HepG2 (cell line): ENCODE results near the gene PRKD2. TPM values are rescaled to one million over a fixed set of nuclear protein-coding genes. Genes with fewer than 3 reads are reported as not detected.

Experiments
- BRF2 ChIP-seq: sonication (generic); formaldehyde crosslinking; IDR thresholded peaks from 2 replicates; pipeline ENCODE4 v1.8.1; 2022; ENCODE audit warnings: mild to moderate bottlenecking, missing genetic modification reagents
- E2F2 ChIP-seq: sonication (generic); formaldehyde crosslinking; IDR thresholded peaks from 2 replicates; pipeline ENCODE4 v1.4.0; 2020; ENCODE audit warnings: missing genetic modification reagents, borderline replicate concordance
- ELF3 ChIP-seq: IDR thresholded peaks from 2 replicates; pipeline ENCODE4 v1.6.1; 2016; ENCODE audit warnings: missing genetic modification reagents, missing compliant biosample characterization
- HBP1 ChIP-seq: IDR thresholded peaks from 2 replicates; pipeline ENCODE4 v1.6.1; 2016; ENCODE audit warnings: low read depth, control low read depth
- IRF1 ChIP-seq: sonication (generic); formaldehyde crosslinking; IDR thresholded peaks from 2 replicates; pipeline ENCODE4 v1.4.0; 2020; ENCODE audit warnings: low read depth, mild to moderate bottlenecking, missing genetic modification reagents
- IRF9 ChIP-seq: sonication (generic); formaldehyde crosslinking; IDR thresholded peaks from 2 replicates; pipeline ENCODE4 v1.8.0; 2022; ENCODE audit warnings: missing genetic modification reagents, mild to moderate bottlenecking, borderline replicate concordance
- RFX5 ChIP-seq: IDR thresholded peaks from 2 replicates; pipeline ENCODE4 v1.6.1; 2011; ENCODE audit warnings: low read depth, low read length, improper control_type of control experiment
- SP4 ChIP-seq: sonication (generic); formaldehyde crosslinking; IDR thresholded peaks from 2 replicates; pipeline ENCODE4 v1.8.1; 2023; ENCODE audit warnings: mild to moderate bottlenecking, missing genetic modification reagents
- THAP9 ChIP-seq: sonication (generic); formaldehyde crosslinking; IDR thresholded peaks from 2 replicates; pipeline ENCODE4; 2020; ENCODE audit warnings: missing genetic modification reagents, mild to moderate bottlenecking, borderline replicate concordance
- ZBTB34 ChIP-seq: sonication (generic); formaldehyde crosslinking; IDR thresholded peaks from 2 replicates; pipeline ENCODE4 v1.8.0; 2022; ENCODE audit warnings: mild to moderate bottlenecking, missing genetic modification reagents
- ZNF256 ChIP-seq: sonication (generic); formaldehyde crosslinking; conservative IDR thresholded peaks from 2 replicates; pipeline ENCODE4 v1.4.0; 2020; ENCODE audit warnings: missing genetic modification reagents
- ZNF432 ChIP-seq: sonication (generic); formaldehyde crosslinking; IDR thresholded peaks from 2 replicates; pipeline ENCODE4 v1.5.0; 2020; ENCODE audit warnings: missing genetic modification reagents, mild to moderate bottlenecking, borderline replicate concordance
- ZNF513 ChIP-seq: sonication (generic); formaldehyde crosslinking; conservative IDR thresholded peaks from 2 replicates; pipeline ENCODE4 v1.5.0; 2020; ENCODE audit warnings: missing genetic modification reagents
- ZNF570 ChIP-seq: sonication (generic); formaldehyde crosslinking; IDR thresholded peaks from 2 replicates; pipeline ENCODE4 v1.4.0; 2020; ENCODE audit warnings: mild to moderate bottlenecking, missing genetic modification reagents, borderline replicate concordance
- ZNF615 ChIP-seq: sonication (generic); formaldehyde crosslinking; IDR thresholded peaks from 2 replicates; pipeline ENCODE4 v1.5.0; 2020; ENCODE audit warnings: mild to moderate bottlenecking, missing genetic modification reagents, borderline replicate concordance
- ZNF839 ChIP-seq: sonication (generic); formaldehyde crosslinking; IDR thresholded peaks from 2 replicates; pipeline ENCODE4 v1.4.0; 2020; ENCODE audit warnings: missing genetic modification reagents, mild to moderate bottlenecking, borderline replicate concordance
- polyA plus RNA-seq, 8 experiments: library from polyadenylated mRNA; depleted of rRNA in 3 of 8; stranded (reverse) in 7 of 8; unstranded in 1 of 8; fragments of >200 nt; fragmentation: Illumina TruSeq in 4 of 8; extraction: Trizol in 4 of 8; gene quantifications; 2 replicates each; pipeline versions ENCODE4 v1.2.1 to v1.2.3, GENCODE V29; 2011 to 2016; ENCODE audit warnings: low read depth in 4 of 8, missing spikeins in 1 of 8, mixed read lengths in 1 of 8; ENCODE audit not compliant: insufficient read depth in 1 of 8
- total RNA-seq, 5 experiments: library from RNA; depleted of rRNA; stranded (reverse); fragments of >200 nt; fragmentation: Illumina TruSeq; extraction: Trizol; gene quantifications; 2 replicates each; pipeline ENCODE4 v1.2.3, GENCODE V29; 2016; ENCODE audit warnings: low read depth in 1 of 5

PRKD2 gene
- total and polyA plus RNA-seq, 2 of the 13 experiments (the other 11 are each of a cell fraction or from before 2014, with no cell fraction given), result 6.7 to 7.3 TPM

GRCh38 chr19:46714444-46715106 is 2.3 kb downstream of the PRKD2 start (continued):
- TF ChIP-seq IRF1 (CRISPR knock-in tag) (peak; percentile 98), ZNF615 (CRISPR knock-in tag) (no peak), HBP1 (CRISPR knock-in tag) (0 out of 2 replicates have a peak, but pooled peaks have one; percentile 17), ZNF570 (CRISPR knock-in tag) (no peak), E2F2 (CRISPR knock-in tag) (no peak), ZNF256 (CRISPR knock-in tag) (no peak), SP4 (CRISPR knock-in tag) (no peak), IRF9 (CRISPR knock-in tag) (0 out of 2 replicates have a peak, but pooled peaks have one; percentile 1), ZBTB34 (CRISPR knock-in tag) (no peak), ZNF513 (CRISPR knock-in tag) (no peak), ZNF432 (CRISPR knock-in tag) (no peak), ELF3 (CRISPR knock-in tag) (no peak), THAP9 (CRISPR knock-in tag) (no peak), RFX5 (no peak), BRF2 (CRISPR knock-in tag) (no peak), ZNF839 (CRISPR knock-in tag) (no peak)
